Panc1 (cell line): ENCODE results near the gene GBP5.

Source experiments
- POLR2AphosphoS5 ChIP-seq: IDR thresholded peaks from 2 replicates; pipeline ENCODE4 v1.6.1; 2012; ENCODE audit warnings: mild to moderate bottlenecking, low read depth, low read length, moderate library complexity
- TCF7L2 ChIP-seq: IDR thresholded peaks from 2 replicates; pipeline ENCODE4 v1.6.1; 2011; ENCODE audit warnings: mild to moderate bottlenecking, low read depth, low read length, inconsistent platforms
- TF ChIP-seq, protein P1 (sequence below): fragments of 450-650 bp; IDR thresholded peaks from 2 replicates; pipeline ENCODE4 v1.5.1; 2017; ENCODE audit warnings: mild to moderate bottlenecking

- TF ChIP-seq, protein P1, sequence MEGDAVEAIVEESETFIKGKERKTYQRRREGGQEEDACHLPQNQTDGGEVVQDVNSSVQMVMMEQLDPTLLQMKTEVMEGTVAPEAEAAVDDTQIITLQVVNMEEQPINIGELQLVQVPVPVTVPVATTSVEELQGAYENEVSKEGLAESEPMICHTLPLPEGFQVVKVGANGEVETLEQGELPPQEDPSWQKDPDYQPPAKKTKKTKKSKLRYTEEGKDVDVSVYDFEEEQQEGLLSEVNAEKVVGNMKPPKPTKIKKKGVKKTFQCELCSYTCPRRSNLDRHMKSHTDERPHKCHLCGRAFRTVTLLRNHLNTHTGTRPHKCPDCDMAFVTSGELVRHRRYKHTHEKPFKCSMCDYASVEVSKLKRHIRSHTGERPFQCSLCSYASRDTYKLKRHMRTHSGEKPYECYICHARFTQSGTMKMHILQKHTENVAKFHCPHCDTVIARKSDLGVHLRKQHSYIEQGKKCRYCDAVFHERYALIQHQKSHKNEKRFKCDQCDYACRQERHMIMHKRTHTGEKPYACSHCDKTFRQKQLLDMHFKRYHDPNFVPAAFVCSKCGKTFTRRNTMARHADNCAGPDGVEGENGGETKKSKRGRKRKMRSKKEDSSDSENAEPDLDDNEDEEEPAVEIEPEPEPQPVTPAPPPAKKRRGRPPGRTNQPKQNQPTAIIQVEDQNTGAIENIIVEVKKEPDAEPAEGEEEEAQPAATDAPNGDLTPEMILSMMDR, result no peak
- TF ChIP-seq POLR2AphosphoS5, result no peak
- no peak for TF ChIP-seq TCF7L2
These were observed 10.6 kb downstream of the GBP5 start for GRCh38 chr1:89261926-89262515.
